ENCODE data around the gene FXYD3.

- TF ChIP-seq CTCF (IDR thresholded peaks at IDR 0.05) = no peak
- TF ChIP-seq EZH2 (IDR thresholded peaks at IDR 0.05) = no peak
These were observed 28.2 kb downstream of the FXYD3 start for GRCh38 chr19:35143818-35144217.
